Suppressor macrophage treated with lipopolysaccharide for 4 hours (primary cell): ENCODE results near the gene MUC21.
"Not testable (repeated sequence)": the region's sequence is repeated elsewhere in the genome, so short reads cannot be mapped to it uniquely, and the experiment has no call there.

Experiments used
- DNase-seq: peaks from one replicate; pipeline ENCODE4 v3.0.0-alpha.2; 2020

The MUC21 gene

GRCh38 chr6:30970946-30971345 lies 12.6 kb upstream of the MUC21 start:
- DNase-seq, result no peak

DNA sequence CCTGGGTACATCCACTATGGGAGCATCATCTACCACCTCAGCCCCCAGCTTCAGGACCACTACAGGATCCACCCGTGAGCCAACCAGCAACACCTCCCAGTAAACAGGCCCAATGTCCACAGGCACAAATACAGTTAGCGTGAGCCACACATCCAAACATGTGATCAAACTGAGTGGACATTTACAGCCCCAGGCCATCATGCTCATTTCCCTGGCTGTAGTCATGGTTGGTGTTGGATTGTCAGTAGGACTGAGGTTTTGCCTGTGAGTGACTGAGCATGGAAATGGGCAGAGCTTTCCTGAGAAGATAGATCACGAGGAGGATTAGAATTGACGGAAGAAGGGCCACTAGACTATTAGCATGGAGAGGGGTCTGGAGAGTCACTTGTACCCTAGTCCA lies 10.7 kb upstream of the MUC21 start:
- no peak for DNase-seq

DNA sequence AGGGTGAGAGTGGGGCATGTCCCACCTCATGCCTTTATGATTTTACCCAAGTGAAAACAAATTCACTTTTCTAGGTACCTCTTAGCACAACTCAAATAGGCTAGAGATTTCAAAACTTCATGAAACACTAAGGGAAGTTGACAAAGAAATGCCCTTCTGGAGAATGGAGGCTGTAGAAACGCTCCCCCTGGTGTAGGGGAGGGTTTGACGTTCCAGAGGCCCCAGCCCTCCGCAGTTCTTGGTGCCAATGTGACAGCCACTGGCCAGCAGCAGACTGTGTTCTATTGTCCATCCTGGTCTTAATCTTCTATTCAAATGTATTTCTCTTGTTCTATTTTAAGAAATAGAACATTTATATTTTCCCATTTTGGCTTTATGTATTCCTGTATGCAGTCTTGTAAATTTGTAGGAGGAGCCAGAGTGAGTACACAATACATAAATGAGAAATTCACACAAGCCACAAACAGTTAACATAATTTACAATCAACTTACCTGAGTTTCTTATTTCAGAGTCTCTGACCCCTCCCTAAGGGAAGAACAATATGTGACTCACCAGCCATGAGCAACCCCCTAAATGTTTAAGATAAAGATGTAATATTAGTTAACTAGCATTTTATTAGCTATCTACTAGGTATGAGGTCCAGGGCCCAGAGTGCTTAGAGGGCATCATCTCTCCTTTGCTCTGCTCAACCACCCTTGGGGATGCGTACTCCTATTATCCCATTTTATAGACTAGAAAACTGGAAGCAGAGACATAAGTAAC lies 8.8 kb upstream of the MUC21 start:
- no peak for DNase-seq

GRCh38 chr6:30979141-30979540 lies 4.4 kb upstream of the MUC21 start:
- DNase-seq, result no peak

DNA sequence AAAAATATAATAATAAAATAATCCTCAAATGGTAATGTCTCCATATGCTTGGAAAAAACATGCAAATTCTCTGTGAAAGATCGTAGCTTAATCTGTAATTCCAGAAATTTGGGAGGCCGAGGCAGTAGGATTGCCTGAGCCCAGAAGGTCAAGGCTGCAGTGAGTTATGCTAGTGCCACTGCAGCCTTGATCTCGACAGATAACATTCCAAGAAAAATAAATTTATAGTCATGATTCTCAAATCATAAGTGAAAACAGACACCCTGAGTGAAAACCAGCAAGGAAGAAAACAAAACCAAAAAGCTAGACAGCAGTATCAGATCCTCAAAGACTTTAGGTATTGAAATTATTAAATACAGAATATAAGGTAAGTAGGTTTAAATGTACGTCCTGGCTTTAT lies 3.8 kb upstream of the MUC21 start:
- no peak for DNase-seq

GRCh38 chr6:30981942-30982772 lies 1.4 kb upstream of the MUC21 start:
- no peak for DNase-seq

GRCh38 chr6:30985490-30985889 lies 2.0 kb downstream of the MUC21 start:
- DNase-seq, result peak; percentile 56

DNA sequence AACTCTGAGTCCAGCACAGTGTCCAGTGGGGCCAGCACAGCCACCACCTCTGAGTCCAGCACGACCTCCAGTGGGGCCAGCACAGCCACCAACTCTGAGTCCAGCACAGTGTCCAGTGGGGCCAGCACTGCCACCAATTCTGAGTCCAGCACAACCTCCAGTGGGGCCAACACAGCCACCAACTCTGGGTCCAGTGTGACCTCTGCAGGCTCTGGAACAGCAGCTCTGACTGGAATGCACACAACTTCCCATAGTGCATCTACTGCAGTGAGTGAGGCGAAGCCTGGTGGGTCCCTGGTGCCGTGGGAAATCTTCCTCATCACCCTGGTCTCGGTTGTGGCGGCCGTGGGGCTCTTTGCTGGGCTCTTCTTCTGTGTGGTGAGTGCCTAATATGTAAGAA lies 3.8 kb downstream of the MUC21 start:
- no peak for DNase-seq

GRCh38 chr6:30988209-30988825 lies 4.8 kb downstream of the MUC21 start:
- no peak for DNase-seq

DNA sequence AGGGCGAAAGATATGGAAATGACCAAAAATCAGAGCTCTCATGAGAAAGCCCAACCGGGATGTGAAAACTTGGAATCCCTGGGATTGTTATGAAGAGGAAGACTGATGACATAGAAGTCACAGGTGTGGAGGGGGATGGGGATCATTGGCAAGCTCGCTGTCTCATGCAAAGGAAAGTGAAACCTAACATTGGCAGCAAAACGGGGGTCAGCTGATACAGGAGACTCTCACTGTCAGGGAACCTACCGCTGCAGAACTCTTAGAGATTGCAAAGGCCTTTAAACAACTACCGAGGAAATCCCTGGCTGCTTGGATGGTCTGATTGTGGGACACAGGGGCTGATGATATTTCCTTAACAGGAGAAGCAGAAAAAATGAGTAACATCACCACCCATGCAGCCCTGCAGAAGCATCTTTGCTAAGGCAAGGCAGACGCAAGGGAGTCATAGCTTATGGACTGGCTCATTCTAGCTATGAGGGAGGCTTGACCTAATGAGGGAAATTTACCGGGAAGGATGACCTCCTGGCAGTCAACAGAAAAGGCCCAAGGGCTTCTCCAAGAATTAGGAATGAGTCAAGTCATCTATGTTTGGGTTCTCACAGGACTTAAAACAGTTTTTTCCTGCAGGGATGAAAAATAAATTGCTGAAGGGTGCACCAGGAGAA lies 7.0 kb downstream of the MUC21 start:
- DNase-seq, result no peak

DNA sequence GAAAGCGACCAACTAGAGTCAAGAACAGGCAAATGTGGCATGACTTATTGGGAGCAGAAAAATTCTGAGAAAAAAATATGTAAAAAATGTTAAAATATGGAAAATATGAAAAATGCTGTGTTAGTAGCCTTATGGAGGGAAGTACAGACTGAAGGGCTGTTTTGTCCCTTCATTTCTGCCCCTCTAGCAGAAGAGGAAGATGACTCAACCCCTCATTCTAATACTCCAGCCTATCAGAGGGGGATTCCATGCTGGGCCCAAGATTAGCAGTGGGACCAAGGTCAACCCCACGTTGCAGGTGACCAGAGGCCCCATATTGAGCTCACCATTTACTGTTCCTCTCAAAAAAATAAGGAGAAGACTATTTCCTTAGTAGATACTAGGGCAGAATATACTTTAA lies 8.4 kb downstream of the MUC21 start:
- peak; percentile 22 for DNase-seq

- no peak for DNase-seq
Measured at GRCh38 chr6:30997301-30997700, 13.8 kb downstream of the MUC21 start.

DNA sequence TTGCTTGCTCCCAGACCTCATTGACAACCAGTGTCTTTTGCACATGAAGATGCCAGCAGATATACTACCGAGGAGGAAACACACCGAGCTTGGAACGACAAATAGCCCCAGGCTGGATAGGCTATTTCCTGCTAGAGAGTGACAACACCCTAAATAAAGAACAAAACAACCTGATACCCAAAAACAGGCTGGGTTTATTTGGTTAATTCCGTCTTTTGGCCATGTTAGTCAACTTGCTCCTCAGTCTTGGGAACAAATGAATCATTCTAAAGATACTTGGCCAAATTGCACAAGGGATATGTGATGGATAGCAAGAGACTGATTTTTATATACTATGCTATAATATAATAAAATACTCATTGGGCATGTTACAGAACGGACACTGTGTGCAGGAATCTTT lies 15.3 kb downstream of the MUC21 start:
- DNase-seq, result no peak

GRCh38 chr6:31000067-31000860 lies 16.7 kb downstream of the MUC21 start:
- not testable (repeated sequence) for DNase-seq

DNA sequence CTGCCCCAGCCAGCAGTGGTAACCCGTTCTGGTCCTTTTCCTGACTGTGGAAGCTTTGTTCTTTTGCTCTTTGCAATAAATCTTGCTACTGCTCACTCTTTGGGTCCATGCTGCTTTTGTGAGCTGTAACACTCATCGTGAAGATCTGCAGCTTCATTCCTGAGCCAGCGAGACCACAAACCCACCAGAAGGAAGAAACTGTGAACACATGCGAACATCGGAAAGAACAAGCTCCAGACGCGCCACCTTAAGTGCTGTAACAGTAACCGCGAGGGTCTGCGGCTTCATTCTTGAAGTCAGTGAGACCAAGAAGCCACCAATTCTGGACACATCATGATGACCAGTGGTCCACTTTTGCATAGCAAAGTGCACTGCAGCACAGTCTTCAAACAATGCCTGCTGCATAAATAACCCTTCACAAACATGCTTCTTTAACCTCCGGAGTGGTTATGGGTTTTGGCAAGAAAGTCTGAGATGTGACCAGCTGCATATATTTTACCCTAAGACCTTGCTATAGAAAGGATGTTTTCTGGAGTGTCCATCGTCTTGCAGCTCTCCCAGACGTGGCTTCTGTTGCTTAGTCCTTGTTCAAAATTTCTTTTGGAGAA lies 17.9 kb downstream of the MUC21 start:
- no peak for DNase-seq

DNA sequence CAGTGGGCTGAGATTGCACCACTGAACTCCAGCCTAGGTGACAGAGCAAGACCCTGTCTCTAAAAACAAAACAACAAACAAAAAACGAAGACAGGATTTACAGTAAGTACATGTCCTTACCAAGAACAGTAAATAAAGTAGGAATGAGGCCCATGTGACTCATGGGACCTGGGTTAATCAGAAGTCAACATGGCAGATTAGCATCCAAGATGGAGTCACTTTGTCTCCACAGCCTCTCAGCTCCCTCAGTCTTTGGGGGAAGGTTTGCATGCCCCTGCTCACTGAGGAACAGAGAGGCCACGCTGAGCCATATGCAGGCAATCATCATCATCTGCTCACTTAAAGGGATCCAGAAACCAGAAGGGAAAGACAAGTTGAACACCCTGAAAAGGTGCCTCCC lies 19.0 kb downstream of the MUC21 start:
- DNase-seq, result no peak

DNA sequence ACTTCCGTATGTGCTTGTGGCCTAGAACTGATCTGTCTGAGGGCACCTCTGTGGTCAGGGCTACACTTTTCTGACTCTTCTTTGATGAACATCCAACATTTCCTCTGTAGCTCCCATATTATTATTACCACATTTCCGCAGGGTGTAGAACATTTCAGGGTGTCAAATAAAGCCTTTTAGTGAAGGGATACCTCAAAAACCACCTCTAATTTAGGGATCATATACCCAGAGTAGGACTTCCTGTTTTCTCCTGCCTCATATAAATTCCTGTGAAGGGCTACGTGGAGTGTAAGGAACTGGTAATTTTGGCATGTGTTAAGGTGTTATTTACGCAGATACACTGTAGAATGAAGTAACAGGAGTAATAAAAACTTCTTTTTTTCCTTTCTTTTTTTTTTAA lies 21.3 kb downstream of the MUC21 start:
- no peak for DNase-seq

DNA sequence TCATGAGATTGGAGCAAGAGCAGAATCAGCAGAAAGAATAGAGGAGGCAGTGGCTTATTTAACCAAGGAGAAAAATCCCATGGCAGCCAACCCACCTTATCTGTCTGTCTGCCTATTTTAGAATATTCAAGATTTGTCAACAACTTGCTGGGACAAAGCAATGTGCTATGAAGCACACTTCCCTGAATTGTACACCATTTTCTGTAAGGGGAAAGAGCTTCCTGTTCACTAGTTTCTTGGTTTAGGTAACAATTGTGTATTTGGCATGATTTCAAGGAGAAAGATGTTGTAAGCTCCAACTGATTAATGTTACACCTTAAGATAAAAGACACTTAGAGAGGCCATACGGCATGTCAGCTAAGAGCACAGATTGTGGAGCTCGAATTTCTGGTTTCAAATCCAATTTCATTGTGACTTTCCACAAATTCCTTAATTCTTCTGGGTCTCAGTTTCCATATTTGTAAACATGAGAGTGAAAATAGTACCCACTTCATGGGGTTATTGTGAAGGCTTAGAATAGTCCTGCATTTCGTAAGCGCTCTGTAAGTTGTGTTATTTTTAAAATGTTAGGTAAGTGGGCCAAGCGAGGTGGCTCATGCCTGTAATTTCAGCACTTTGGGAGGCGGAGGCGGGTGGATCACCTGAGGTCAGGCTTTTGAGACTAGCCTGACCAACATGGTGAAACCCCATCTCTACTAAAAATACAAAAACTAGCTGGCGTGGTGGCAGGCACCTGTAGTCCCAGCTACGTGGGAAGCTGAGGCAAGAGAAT lies 21.9 kb downstream of the MUC21 start:
- DNase-seq, result peak; percentile 37

- DNase-seq, result peak; percentile 7
Measured at GRCh38 chr6:31007694-31008093, 24.2 kb downstream of the MUC21 start.

DNA sequence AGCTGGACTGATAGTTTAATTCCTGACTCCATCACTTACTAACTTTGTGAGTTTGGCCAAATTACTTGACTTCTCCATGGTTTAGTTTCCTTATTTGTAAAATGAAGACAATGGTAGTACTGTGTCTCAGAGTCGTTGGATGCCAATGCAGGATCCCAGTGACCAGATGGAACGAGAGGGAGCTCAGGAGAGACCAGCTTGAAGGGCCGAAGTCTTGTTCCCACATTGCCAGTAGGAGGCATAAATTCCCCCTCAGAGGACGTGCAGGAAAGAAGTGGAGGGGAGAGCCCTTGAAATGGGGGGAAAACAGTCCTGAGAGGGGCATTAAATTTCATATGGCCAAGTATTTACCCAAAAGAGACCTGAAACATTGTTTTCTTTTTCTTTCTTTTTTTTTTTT lies 24.6 kb downstream of the MUC21 start:
- no peak for DNase-seq

GRCh38 chr6:31009731-31010130 lies 26.2 kb downstream of the MUC21 start:
- peak; percentile 30 for DNase-seq
